ENCODE measurements around the gene TAS1R2. TPM values are rescaled to one million over a fixed set of nuclear protein-coding genes. Genes with fewer than 3 reads are reported as not detected.
A peak's percentile ranks its signal among the peaks of the same experiment; 100 is the strongest.

Gene TAS1R2
- total and polyA plus RNA-seq, 9 of the 15 experiments (the other 6 are each of a cell fraction or from before 2014, with no cell fraction given), result not detected

DNA sequence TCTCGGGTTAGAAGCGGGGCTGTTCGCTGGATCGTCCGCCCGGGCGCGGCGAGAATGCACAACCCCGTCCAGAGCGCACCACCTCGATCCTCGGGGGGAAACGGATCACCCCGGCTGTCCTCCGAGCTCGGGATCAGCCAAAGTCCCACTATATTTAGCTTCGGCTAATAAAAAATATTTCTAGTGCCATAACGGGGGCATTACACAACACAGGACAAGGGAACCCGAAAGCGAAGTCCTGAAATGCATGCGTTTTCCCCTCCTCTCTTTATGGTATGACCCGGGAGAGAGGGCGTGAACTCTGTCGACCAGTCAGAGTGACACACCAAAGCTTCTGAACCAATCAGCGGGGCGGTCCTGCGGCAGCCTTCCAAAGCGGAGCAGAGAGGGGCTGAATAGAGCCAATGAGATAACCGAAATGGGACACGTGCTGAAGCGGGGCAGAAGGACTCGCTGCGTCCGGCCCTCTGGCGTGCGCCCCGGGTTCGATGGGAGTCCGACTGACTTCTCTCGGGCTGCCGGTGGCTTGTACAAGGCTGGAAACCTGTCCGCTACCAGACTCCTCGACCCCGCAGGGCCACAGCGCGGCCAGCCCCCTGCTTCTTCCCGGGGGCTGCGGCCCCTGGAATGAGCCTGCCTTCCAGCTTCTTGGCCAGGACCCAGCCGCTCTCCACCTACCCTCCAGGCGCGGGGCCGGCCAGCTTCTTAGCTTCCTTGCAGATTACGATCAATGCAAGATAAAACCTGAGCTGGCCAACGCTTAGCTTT lies 43.2 kb upstream of the TAS1R2 start, which contains the start of gene ALDH4A1 (continued):
- TF ChIP-seq, protein P1, sequence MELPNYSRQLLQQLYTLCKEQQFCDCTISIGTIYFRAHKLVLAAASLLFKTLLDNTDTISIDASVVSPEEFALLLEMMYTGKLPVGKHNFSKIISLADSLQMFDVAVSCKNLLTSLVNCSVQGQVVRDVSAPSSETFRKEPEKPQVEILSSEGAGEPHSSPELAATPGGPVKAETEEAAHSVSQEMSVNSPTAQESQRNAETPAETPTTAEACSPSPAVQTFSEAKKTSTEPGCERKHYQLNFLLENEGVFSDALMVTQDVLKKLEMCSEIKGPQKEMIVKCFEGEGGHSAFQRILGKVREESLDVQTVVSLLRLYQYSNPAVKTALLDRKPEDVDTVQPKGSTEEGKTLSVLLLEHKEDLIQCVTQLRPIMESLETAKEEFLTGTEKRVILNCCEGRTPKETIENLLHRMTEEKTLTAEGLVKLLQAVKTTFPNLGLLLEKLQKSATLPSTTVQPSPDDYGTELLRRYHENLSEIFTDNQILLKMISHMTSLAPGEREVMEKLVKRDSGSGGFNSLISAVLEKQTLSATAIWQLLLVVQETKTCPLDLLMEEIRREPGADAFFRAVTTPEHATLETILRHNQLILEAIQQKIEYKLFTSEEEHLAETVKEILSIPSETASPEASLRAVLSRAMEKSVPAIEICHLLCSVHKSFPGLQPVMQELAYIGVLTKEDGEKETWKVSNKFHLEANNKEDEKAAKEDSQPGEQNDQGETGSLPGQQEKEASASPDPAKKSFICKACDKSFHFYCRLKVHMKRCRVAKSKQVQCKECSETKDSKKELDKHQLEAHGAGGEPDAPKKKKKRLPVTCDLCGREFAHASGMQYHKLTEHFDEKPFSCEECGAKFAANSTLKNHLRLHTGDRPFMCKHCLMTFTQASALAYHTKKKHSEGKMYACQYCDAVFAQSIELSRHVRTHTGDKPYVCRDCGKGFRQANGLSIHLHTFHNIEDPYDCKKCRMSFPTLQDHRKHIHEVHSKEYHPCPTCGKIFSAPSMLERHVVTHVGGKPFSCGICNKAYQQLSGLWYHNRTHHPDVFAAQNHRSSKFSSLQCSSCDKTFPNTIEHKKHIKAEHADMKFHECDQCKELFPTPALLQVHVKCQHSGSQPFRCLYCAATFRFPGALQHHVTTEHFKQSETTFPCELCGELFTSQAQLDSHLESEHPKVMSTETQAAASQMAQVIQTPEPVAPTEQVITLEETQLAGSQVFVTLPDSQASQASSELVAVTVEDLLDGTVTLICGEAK (IDR thresholded peaks at IDR 0.05), result no peak
- TF ChIP-seq, protein P1 (CRISPR knock-in tag; IDR thresholded peaks at IDR 0.05), result no peak
- TF ChIP-seq ZNF232 (CRISPR knock-in tag; IDR thresholded peaks at IDR 0.05) (peak; percentile 81), EP300 (IDR thresholded peaks at IDR 0.05; ENCODE audit: low read length) (0 out of 2 replicates have a peak, but pooled peaks have one; percentile 9), MTA3 (IDR thresholded peaks at IDR 0.05; ENCODE audit: borderline replicate concordance) (peak; percentile 73; the same call in 1 of the 2 replicates), ZNF134 (CRISPR knock-in tag; conservative IDR thresholded peaks at IDR 0.05) (no peak), NRF1 (conservative IDR thresholded peaks at IDR 0.05 in 1 of 2, IDR thresholded peaks at IDR 0.05 in 1 of 2) (peak; percentile 64 to 68), ARID1B (IDR thresholded peaks at IDR 0.05) (peak; percentile 61), RBM39 (optimal IDR thresholded peaks at IDR 0.05; ENCODE audit: low read depth, low read length) (no peak)
- TF ChIP-seq, protein P2, sequence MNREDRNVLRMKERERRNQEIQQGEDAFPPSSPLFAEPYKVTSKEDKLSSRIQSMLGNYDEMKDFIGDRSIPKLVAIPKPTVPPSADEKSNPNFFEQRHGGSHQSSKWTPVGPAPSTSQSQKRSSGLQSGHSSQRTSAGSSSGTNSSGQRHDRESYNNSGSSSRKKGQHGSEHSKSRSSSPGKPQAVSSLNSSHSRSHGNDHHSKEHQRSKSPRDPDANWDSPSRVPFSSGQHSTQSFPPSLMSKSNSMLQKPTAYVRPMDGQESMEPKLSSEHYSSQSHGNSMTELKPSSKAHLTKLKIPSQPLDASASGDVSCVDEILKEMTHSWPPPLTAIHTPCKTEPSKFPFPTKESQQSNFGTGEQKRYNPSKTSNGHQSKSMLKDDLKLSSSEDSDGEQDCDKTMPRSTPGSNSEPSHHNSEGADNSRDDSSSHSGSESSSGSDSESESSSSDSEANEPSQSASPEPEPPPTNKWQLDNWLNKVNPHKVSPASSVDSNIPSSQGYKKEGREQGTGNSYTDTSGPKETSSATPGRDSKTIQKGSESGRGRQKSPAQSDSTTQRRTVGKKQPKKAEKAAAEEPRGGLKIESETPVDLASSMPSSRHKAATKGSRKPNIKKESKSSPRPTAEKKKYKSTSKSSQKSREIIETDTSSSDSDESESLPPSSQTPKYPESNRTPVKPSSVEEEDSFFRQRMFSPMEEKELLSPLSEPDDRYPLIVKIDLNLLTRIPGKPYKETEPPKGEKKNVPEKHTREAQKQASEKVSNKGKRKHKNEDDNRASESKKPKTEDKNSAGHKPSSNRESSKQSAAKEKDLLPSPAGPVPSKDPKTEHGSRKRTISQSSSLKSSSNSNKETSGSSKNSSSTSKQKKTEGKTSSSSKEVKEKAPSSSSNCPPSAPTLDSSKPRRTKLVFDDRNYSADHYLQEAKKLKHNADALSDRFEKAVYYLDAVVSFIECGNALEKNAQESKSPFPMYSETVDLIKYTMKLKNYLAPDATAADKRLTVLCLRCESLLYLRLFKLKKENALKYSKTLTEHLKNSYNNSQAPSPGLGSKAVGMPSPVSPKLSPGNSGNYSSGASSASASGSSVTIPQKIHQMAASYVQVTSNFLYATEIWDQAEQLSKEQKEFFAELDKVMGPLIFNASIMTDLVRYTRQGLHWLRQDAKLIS (CRISPR knock-in tag; IDR thresholded peaks at IDR 0.05), result peak; percentile 71; the same call in 1 of the 2 replicates
- TF ChIP-seq, protein P3, sequence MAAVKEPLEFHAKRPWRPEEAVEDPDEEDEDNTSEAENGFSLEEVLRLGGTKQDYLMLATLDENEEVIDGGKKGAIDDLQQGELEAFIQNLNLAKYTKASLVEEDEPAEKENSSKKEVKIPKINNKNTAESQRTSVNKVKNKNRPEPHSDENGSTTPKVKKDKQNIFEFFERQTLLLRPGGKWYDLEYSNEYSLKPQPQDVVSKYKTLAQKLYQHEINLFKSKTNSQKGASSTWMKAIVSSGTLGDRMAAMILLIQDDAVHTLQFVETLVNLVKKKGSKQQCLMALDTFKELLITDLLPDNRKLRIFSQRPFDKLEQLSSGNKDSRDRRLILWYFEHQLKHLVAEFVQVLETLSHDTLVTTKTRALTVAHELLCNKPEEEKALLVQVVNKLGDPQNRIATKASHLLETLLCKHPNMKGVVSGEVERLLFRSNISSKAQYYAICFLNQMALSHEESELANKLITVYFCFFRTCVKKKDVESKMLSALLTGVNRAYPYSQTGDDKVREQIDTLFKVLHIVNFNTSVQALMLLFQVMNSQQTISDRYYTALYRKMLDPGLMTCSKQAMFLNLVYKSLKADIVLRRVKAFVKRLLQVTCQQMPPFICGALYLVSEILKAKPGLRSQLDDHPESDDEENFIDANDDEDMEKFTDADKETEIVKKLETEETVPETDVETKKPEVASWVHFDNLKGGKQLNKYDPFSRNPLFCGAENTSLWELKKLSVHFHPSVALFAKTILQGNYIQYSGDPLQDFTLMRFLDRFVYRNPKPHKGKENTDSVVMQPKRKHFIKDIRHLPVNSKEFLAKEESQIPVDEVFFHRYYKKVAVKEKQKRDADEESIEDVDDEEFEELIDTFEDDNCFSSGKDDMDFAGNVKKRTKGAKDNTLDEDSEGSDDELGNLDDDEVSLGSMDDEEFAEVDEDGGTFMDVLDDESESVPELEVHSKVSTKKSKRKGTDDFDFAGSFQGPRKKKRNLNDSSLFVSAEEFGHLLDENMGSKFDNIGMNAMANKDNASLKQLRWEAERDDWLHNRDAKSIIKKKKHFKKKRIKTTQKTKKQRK (IDR thresholded peaks at IDR 0.05; ENCODE audit: borderline replicate concordance, low read depth, low read length), result no peak
